GM12878 (cell line): ENCODE results near the gene CCDC197.

Experiments used
- CHD2 ChIP-seq: IDR thresholded peaks from 2 replicates; pipeline ENCODE4 v1.6.1; 2011; ENCODE audit warnings: low read depth, low read length, improper control_type of control experiment, borderline replicate concordance
- CTCF ChIP-seq, 3 experiments: IDR thresholded peaks in 2 of 3; conservative IDR thresholded peaks in 1 of 3; 2 replicates each; pipeline ENCODE4 v1.5.1; 2011; ENCODE audit warnings: low read depth in 3 of 3, low read length in 3 of 3, mild to moderate bottlenecking in 3 of 3, control low read depth in 2 of 3, moderate library complexity in 2 of 3, inconsistent platforms in 1 of 3, mixed read lengths in 1 of 3; ENCODE audit not compliant: control insufficient read depth in 2 of 3, insufficient read depth in 1 of 3; ENCODE audit errors: extremely low read depth in 1 of 3
- POLR2AphosphoS5 ChIP-seq: IDR thresholded peaks from 2 replicates; pipeline ENCODE4 v1.6.1; 2011; ENCODE audit warnings: mild to moderate bottlenecking, low read length, inconsistent platforms

GRCh38 chr14:94045101-94045500 lies 48.0 kb downstream of the CCDC197 start:
- TF ChIP-seq CTCF (IDR thresholded peaks at IDR 0.05 in 2 of 3, conservative IDR thresholded peaks at IDR 0.05 in 1 of 3; ENCODE audit: control insufficient read depth in 2 of 3, extremely low read depth in 1 of 3, insufficient read depth in 1 of 3, low read depth in 3 of 3, low read length in 3 of 3) (no peak), CHD2 (no peak), POLR2AphosphoS5 (no peak)
